Mesenchymal stem cell (in vitro differentiated cells and primary cell): Measurements from ENCODE around the gene SFMBT2.

Experiments
- DNase-seq: peaks from one replicate; pipeline ENCODE4 v3.0.0-alpha.2; 2013
- H2AFZ ChIP-seq: one replicate; pipeline ENCODE4 v1.6.1; 2013; ENCODE audit warnings: low read depth, mild to moderate bottlenecking, control low read depth, inconsistent platforms, low read length, moderate library complexity
- H2AK5ac ChIP-seq: 2 replicates; pipeline ENCODE4 v1.6.1; 2013; ENCODE audit warnings: low read length, moderate library complexity, mild to moderate bottlenecking, inconsistent platforms; ENCODE audit not compliant: severe bottlenecking
- H2BK120ac ChIP-seq: one replicate; pipeline ENCODE4 v1.6.1; 2013; ENCODE audit warnings: low read depth, mild to moderate bottlenecking, inconsistent platforms, low read length, moderate library complexity
- H2BK12ac ChIP-seq, 2 experiments: one replicate each; pipeline ENCODE4 v1.6.1; 2013; ENCODE audit warnings: inconsistent platforms in 2 of 2, low read length in 2 of 2, mild to moderate bottlenecking in 2 of 2, moderate library complexity in 2 of 2, control low read depth in 1 of 2
- H2BK15ac ChIP-seq: one replicate; pipeline ENCODE4 v1.6.1; 2013; ENCODE audit warnings: mild to moderate bottlenecking, low read depth, inconsistent platforms; ENCODE audit not compliant: poor library complexity, severe bottlenecking
- H2BK5ac ChIP-seq: 2 replicates; pipeline ENCODE4 v1.6.1; 2013; ENCODE audit warnings: low read depth, mild to moderate bottlenecking, low read length, control low read depth, inconsistent platforms; ENCODE audit not compliant: poor library complexity, severe bottlenecking
- H3K14ac ChIP-seq, 2 experiments: one replicate each; pipeline ENCODE4 v1.6.1; 2013; ENCODE audit warnings: inconsistent platforms in 2 of 2, low read length in 2 of 2, control low read depth in 1 of 2, mild to moderate bottlenecking in 1 of 2, moderate library complexity in 1 of 2
- H3K18ac ChIP-seq, 2 experiments: one replicate each; pipeline ENCODE4 v1.6.1; 2013; ENCODE audit warnings: inconsistent platforms in 2 of 2, low read length in 2 of 2, control low read depth in 1 of 2, low read depth in 1 of 2, mild to moderate bottlenecking in 1 of 2
- H3K23ac ChIP-seq, 2 experiments: one replicate each; pipeline ENCODE4 v1.6.1; 2013; ENCODE audit warnings: inconsistent platforms in 2 of 2, low read length in 2 of 2, mild to moderate bottlenecking in 2 of 2, moderate library complexity in 2 of 2, control low read depth in 1 of 2
- H3K27ac ChIP-seq: 2 replicates; pipeline ENCODE4 v1.5.1; 2013; ENCODE audit warnings: mild to moderate bottlenecking, moderate library complexity, low read length, control low read depth, inconsistent platforms; ENCODE audit not compliant: poor library complexity, severe bottlenecking
- H3K27me3 ChIP-seq, 2 experiments: 2 replicates each; pipeline versions ENCODE4 v1.6.1 to v1.7.0; 2013; ENCODE audit warnings: low read length in 2 of 2, mild to moderate bottlenecking in 2 of 2, moderate library complexity in 2 of 2, control low read depth in 1 of 2, inconsistent platforms in 1 of 2; ENCODE audit not compliant: control insufficient read depth in 1 of 2, insufficient read depth in 1 of 2
- H3K36me3 ChIP-seq, 2 experiments: 2 replicates each; pipeline versions ENCODE4 v1.6.1 to v1.7.0; 2013; ENCODE audit warnings: low read length in 2 of 2, control low read depth in 1 of 2, inconsistent platforms in 1 of 2, low read depth in 1 of 2, mild to moderate bottlenecking in 1 of 2; ENCODE audit not compliant: insufficient read depth in 2 of 2, control insufficient read depth in 1 of 2
- H3K4ac ChIP-seq, 2 experiments: one replicate each; pipeline ENCODE4 v1.6.1; 2013; ENCODE audit warnings: inconsistent platforms in 2 of 2, low read length in 2 of 2, mild to moderate bottlenecking in 2 of 2, moderate library complexity in 2 of 2, control low read depth in 1 of 2, low read depth in 1 of 2
- H3K4me1 ChIP-seq: 2 replicates; pipeline ENCODE4 v1.6.1; 2013; ENCODE audit warnings: low read depth, low read length, control low read depth; ENCODE audit not compliant: control insufficient read depth, insufficient read depth
- H3K4me2 ChIP-seq: 2 replicates; pipeline ENCODE4 v1.6.1; 2013; ENCODE audit warnings: low read length, mild to moderate bottlenecking, inconsistent platforms; ENCODE audit not compliant: poor library complexity, severe bottlenecking
- H3K4me3 ChIP-seq, 2 experiments: 2 replicates each; pipeline versions ENCODE4 v1.5.1 to v1.7.0; 2013; ENCODE audit warnings: low read length in 2 of 2, mild to moderate bottlenecking in 2 of 2, control low read depth in 1 of 2, low read depth in 1 of 2; ENCODE audit not compliant: insufficient read depth in 1 of 2
- H3K79me1 ChIP-seq: replicated peaks from 2 replicates; pipeline ENCODE4 v1.6.1; 2013; ENCODE audit warnings: mild to moderate bottlenecking, control low read depth, low read length, inconsistent platforms; ENCODE audit not compliant: poor library complexity, severe bottlenecking
- H3K9ac ChIP-seq: 2 replicates; pipeline ENCODE4 v1.7.0; 2013; ENCODE audit warnings: mild to moderate bottlenecking, low read length, moderate library complexity
- H3K9me3 ChIP-seq: 2 replicates; pipeline ENCODE4 v1.7.0; 2013; ENCODE audit warnings: mild to moderate bottlenecking, low read length; ENCODE audit not compliant: control insufficient read depth
- H4K8ac ChIP-seq: one replicate; pipeline ENCODE4 v1.6.1; 2013; ENCODE audit warnings: inconsistent platforms, mild to moderate bottlenecking, low read length, moderate library complexity
- H4K91ac ChIP-seq: one replicate; pipeline ENCODE4 v1.6.1; 2013; ENCODE audit warnings: mild to moderate bottlenecking, low read length, inconsistent platforms
- WGBS: methylation state at CpG from one replicate; pipeline ENCODE4 v1.1.7; 2013; ENCODE audit warnings: mixed read lengths; 5-methylcytosine and 5-hydroxymethylcytosine counted together

Gene SFMBT2

GRCh38 chr10:7329219-7329618, 81.6 kb downstream of the SFMBT2 start:
- Histone ChIP-seq H3K14ac (no peak overlapping the region), H2BK12ac (no peak overlapping the region), H3K9ac (no peak overlapping the region), H3K23ac (no peak overlapping the region), H3K4ac (peak overlapping the region in 1 of 2 experiments; percentile 30), H2BK5ac (no peak overlapping the region), H4K91ac (no peak overlapping the region), H2BK15ac (no peak overlapping the region), H3K79me1 (no peaks in the 10 kb centered on the region), H3K36me3 (no peaks in the 10 kb centered on the region), H2AK5ac (no peak overlapping the region), H2AFZ (no peak overlapping the region), H3K4me1 (no peaks in the 10 kb centered on the region), H3K27me3 (no peaks in the 10 kb centered on the region), H4K8ac (no peak overlapping the region), H3K27ac (no peak overlapping the region), H3K4me2 (no peak overlapping the region), H3K9me3 (peaks cover 13% of the 10 kb centered on the region), H3K18ac (peak overlapping the region in 1 of 2 experiments; percentile 1), H2BK120ac (no peak overlapping the region), H3K4me3 (no peak overlapping the region)
- no peak for DNase-seq
- WGBS: 97% methylated on average over 5 of the region's 11 CpGs

GRCh38 chr10:7327885-7328284, 82.9 kb downstream of the SFMBT2 start:
- Histone ChIP-seq H3K14ac (no peak overlapping the region), H3K9me3 (peaks cover 13% of the 10 kb centered on the region), H2BK15ac (no peak overlapping the region), H2AK5ac (no peak overlapping the region), H3K23ac (no peak overlapping the region), H3K4me3 (no peak overlapping the region), H3K79me1 (no peaks in the 10 kb centered on the region), H2AFZ (no peak overlapping the region), H3K9ac (no peak overlapping the region), H4K91ac (no peak overlapping the region), H3K18ac (no peak overlapping the region), H3K4me2 (no peak overlapping the region), H3K4me1 (no peaks in the 10 kb centered on the region), H3K4ac (no peak overlapping the region), H2BK12ac (no peak overlapping the region), H4K8ac (no peak overlapping the region), H3K36me3 (no peaks in the 10 kb centered on the region), H2BK120ac (no peak overlapping the region), H3K27me3 (no peaks in the 10 kb centered on the region), H3K27ac (no peak overlapping the region), H2BK5ac (no peak overlapping the region)
- WGBS: 75% methylated on average over 1 of the region's 3 CpGs
- DNase-seq: no peak

- H2AK5ac ChIP-seq: no peak overlapping the region
- H3K9ac ChIP-seq: no peak overlapping the region
- H4K8ac ChIP-seq: no peak overlapping the region
- no peaks in the 10 kb centered on the region for H3K79me1 ChIP-seq
- no peak overlapping the region for H3K14ac ChIP-seq
- no peak overlapping the region for H3K18ac ChIP-seq
- H2BK120ac ChIP-seq: no peak overlapping the region
- H3K27me3 ChIP-seq: no peaks in the 10 kb centered on the region
- DNase-seq: no peak
- H3K4ac ChIP-seq: no peak overlapping the region
- no peak overlapping the region for H2BK12ac ChIP-seq
- no CpG with 5 or more reads among the region's 1 CpG for WGBS
- H3K4me3 ChIP-seq: no peak overlapping the region
- no peak overlapping the region for H2BK5ac ChIP-seq
- no peak overlapping the region for H2BK15ac ChIP-seq
- H3K23ac ChIP-seq: no peak overlapping the region
- H2AFZ ChIP-seq: no peak overlapping the region
- H3K27ac ChIP-seq: no peak overlapping the region
- no peaks in the 10 kb centered on the region for H3K36me3 ChIP-seq
- no peak overlapping the region for H3K4me2 ChIP-seq
- no peaks in the 10 kb centered on the region for H3K4me1 ChIP-seq
- peaks cover 6% of the 10 kb centered on the region for H3K9me3 ChIP-seq
- no peak overlapping the region for H4K91ac ChIP-seq
Measured at GRCh38 chr10:7322623-7323022, 88.2 kb downstream of the SFMBT2 start.

- no peak for DNase-seq
- 93% methylated on average over 7 of the region's 7 CpGs for WGBS
- H3K9ac ChIP-seq: no peak overlapping the region
- no peak overlapping the region for H3K4me2 ChIP-seq
- no peak overlapping the region for H3K4me3 ChIP-seq
- H3K4me1 ChIP-seq: no peaks in the 10 kb centered on the region
- H3K9me3 ChIP-seq: peaks cover 4% of the 10 kb centered on the region
- no peak overlapping the region for H3K18ac ChIP-seq
- H2BK12ac ChIP-seq: no peak overlapping the region
- no peak overlapping the region for H2AFZ ChIP-seq
- no peaks in the 10 kb centered on the region for H3K79me1 ChIP-seq
- no peak overlapping the region for H2BK15ac ChIP-seq
- no peak overlapping the region for H2BK120ac ChIP-seq
- no peak overlapping the region for H3K23ac ChIP-seq
- no peaks in the 10 kb centered on the region for H3K36me3 ChIP-seq
- H3K27me3 ChIP-seq: no peaks in the 10 kb centered on the region
- no peak overlapping the region for H2AK5ac ChIP-seq
- H3K14ac ChIP-seq: no peak overlapping the region
- no peak overlapping the region for H3K27ac ChIP-seq
- H2BK5ac ChIP-seq: no peak overlapping the region
- H3K4ac ChIP-seq: no peak overlapping the region
- H4K91ac ChIP-seq: no peak overlapping the region
- H4K8ac ChIP-seq: no peak overlapping the region
Measured at GRCh38 chr10:7320072-7320471, 90.8 kb downstream of the SFMBT2 start.
